MV-4-11 (cell line): Measurements from ENCODE around the gene CEP89.
"Not testable (repeated sequence)": the region's sequence is repeated elsewhere in the genome, so short reads cannot be mapped to it uniquely, and the experiment has no call there.

Source experiments
- DNase-seq: peaks from one replicate; lab custom pipeline; 2025; lab: John Stamatoyannopoulos, UW

Gene CEP89

GRCh38 chr19:32833388-32833787 lies 138.4 kb downstream of the CEP89 start:
- DNase-seq = not testable (repeated sequence)

GRCh38 chr19:32832825-32833224 lies 138.9 kb downstream of the CEP89 start:
- not testable (repeated sequence) for DNase-seq

- not testable (repeated sequence) for DNase-seq
Observed at GRCh38 chr19:32832094-32832493, 139.7 kb downstream of the CEP89 start.

- DNase-seq = no peak
Observed at GRCh38 chr19:32831611-32832010, 140.1 kb downstream of the CEP89 start.

GRCh38 chr19:32830231-32831014 lies 141.3 kb downstream of the CEP89 start:
- DNase-seq = no peak

- DNase-seq = no peak
Observed at GRCh38 chr19:32829345-32829896, 142.3 kb downstream of the CEP89 start.

GRCh38 chr19:32828643-32829344 lies 143.0 kb downstream of the CEP89 start:
- DNase-seq = no peak

- DNase-seq = no peak
Observed at GRCh38 chr19:32828139-32828538, 143.6 kb downstream of the CEP89 start.
